ENCODE results near the gene ANK2. TPM values are rescaled to one million over a fixed set of nuclear protein-coding genes. Genes with fewer than 3 reads are reported as not detected.

Gene ANK2
- total RNA-seq, 1 donor from 2014 or later = 77.8 TPM

GRCh38 chr4:113303315-113303714 is 253.9 kb downstream of the ANK2 start:
- H3K36me3 ChIP-seq (ENCODE audit: insufficient read depth, low read length) = no peaks in the 10 kb centered on the region
- no peaks in the 10 kb centered on the region for H4K20me1 ChIP-seq (ENCODE audit: insufficient read depth, low read length)
- FAIRE-seq (no peak), DNase-seq (ENCODE audit: low read depth) (no peak)
- Mint-ChIP-seq H3K27ac (ENCODE audit: unreplicated experiment) (no peak overlapping the region), H3K36me3 (ENCODE audit: low read depth, unreplicated experiment) (no peaks in the 10 kb centered on the region), H3K4me1 (ENCODE audit: low read depth, unreplicated experiment) (peaks cover 5% of the 10 kb centered on the region), H3K27me3 (ENCODE audit: low read depth, unreplicated experiment) (no peaks in the 10 kb centered on the region), H3K9me3 (ENCODE audit: unreplicated experiment) (peaks cover 1% of the 10 kb centered on the region), H3K4me3 (ENCODE audit: unreplicated experiment) (no peak overlapping the region)
- no peaks in the 10 kb centered on the region for H3K9me3 ChIP-seq (ENCODE audit: insufficient read depth, low read depth, low read length)
- H3K27ac ChIP-seq (ENCODE audit: low read depth, low read length) = no peak overlapping the region
- H3K4me2 ChIP-seq (ENCODE audit: low read length) = no peak overlapping the region
- H3K27me3 ChIP-seq (ENCODE audit: insufficient read depth, low read length) = no peaks in the 10 kb centered on the region
- peaks cover 13% of the 10 kb centered on the region for H3K4me1 ChIP-seq (ENCODE audit: insufficient read depth, low read length)
- no peak overlapping the region for H2AFZ ChIP-seq (ENCODE audit: low read depth, low read length)
- TF ChIP-seq CTCF (IDR thresholded peaks at IDR 0.05; ENCODE audit: insufficient read depth, low read depth, low read length) (no peak), EZH2 (IDR thresholded peaks at IDR 0.05; ENCODE audit: insufficient read depth, low read length) (no peak)
- no peaks in the 10 kb centered on the region for H3K79me2 ChIP-seq (ENCODE audit: insufficient read depth, low read length)
- H3K4me3 ChIP-seq (ENCODE audit: insufficient read depth, low read depth, low read length) = no peak overlapping the region
- no peak overlapping the region for H3K9ac ChIP-seq (ENCODE audit: low read length)

- H3K4me1 Mint-ChIP-seq (ENCODE audit: low read depth, unreplicated experiment) = no peaks in the 10 kb centered on the region
- Histone ChIP-seq H4K20me1 (ENCODE audit: insufficient read depth, low read length) (no peaks in the 10 kb centered on the region), H2AFZ (ENCODE audit: low read depth, low read length) (no peak overlapping the region), H3K27me3 (ENCODE audit: insufficient read depth, low read length) (no peaks in the 10 kb centered on the region), H3K27ac (ENCODE audit: low read depth, low read length) (no peak overlapping the region), H3K4me1 (ENCODE audit: insufficient read depth, low read length) (peaks cover 3% of the 10 kb centered on the region), H3K4me2 (ENCODE audit: low read length) (no peak overlapping the region), H3K79me2 (ENCODE audit: insufficient read depth, low read length) (no peaks in the 10 kb centered on the region), H3K4me3 (ENCODE audit: insufficient read depth, low read depth, low read length) (no peak overlapping the region), H3K9ac (ENCODE audit: low read length) (no peak overlapping the region), H3K36me3 (ENCODE audit: insufficient read depth, low read length) (no peaks in the 10 kb centered on the region), H3K9me3 (ENCODE audit: insufficient read depth, low read depth, low read length) (no peaks in the 10 kb centered on the region)
- H3K27ac Mint-ChIP-seq (ENCODE audit: unreplicated experiment) = no peak overlapping the region
- no peaks in the 10 kb centered on the region for H3K9me3 Mint-ChIP-seq (ENCODE audit: unreplicated experiment)
- no peak for TF ChIP-seq CTCF (IDR thresholded peaks at IDR 0.05; ENCODE audit: insufficient read depth, low read depth, low read length)
- no peak for TF ChIP-seq EZH2 (IDR thresholded peaks at IDR 0.05; ENCODE audit: insufficient read depth, low read length)
- DNase-seq (ENCODE audit: low read depth) = no peak
- no peaks in the 10 kb centered on the region for H3K27me3 Mint-ChIP-seq (ENCODE audit: low read depth, unreplicated experiment)
- peaks cover 4% of the 10 kb centered on the region for H3K36me3 Mint-ChIP-seq (ENCODE audit: low read depth, unreplicated experiment)
- no peak for FAIRE-seq
- no peak overlapping the region for H3K4me3 Mint-ChIP-seq (ENCODE audit: unreplicated experiment)
Measured at GRCh38 chr4:113311047-113311446, 261.6 kb downstream of the ANK2 start.

- H3K4me3 ChIP-seq (ENCODE audit: insufficient read depth, low read depth, low read length) = no peak overlapping the region
- no peaks in the 10 kb centered on the region for H3K27me3 ChIP-seq (ENCODE audit: insufficient read depth, low read length)
- no peak for TF ChIP-seq EZH2 (IDR thresholded peaks at IDR 0.05; ENCODE audit: insufficient read depth, low read length)
- TF ChIP-seq CTCF (IDR thresholded peaks at IDR 0.05; ENCODE audit: insufficient read depth, low read depth, low read length) = no peak
- H4K20me1 ChIP-seq (ENCODE audit: insufficient read depth, low read length) = no peaks in the 10 kb centered on the region
- no peaks in the 10 kb centered on the region for H3K4me1 Mint-ChIP-seq (ENCODE audit: low read depth, unreplicated experiment)
- H3K9ac ChIP-seq (ENCODE audit: low read length) = no peak overlapping the region
- no peaks in the 10 kb centered on the region for H3K36me3 ChIP-seq (ENCODE audit: insufficient read depth, low read length)
- H3K27ac Mint-ChIP-seq (ENCODE audit: unreplicated experiment) = no peak overlapping the region
- H3K4me1 ChIP-seq (ENCODE audit: insufficient read depth, low read length) = no peaks in the 10 kb centered on the region
- DNase-seq (ENCODE audit: low read depth) (no peak), FAIRE-seq (no peak)
- no peak overlapping the region for H2AFZ ChIP-seq (ENCODE audit: low read depth, low read length)
- H3K27me3 Mint-ChIP-seq (ENCODE audit: low read depth, unreplicated experiment) = no peaks in the 10 kb centered on the region
- no peaks in the 10 kb centered on the region for H3K9me3 ChIP-seq (ENCODE audit: insufficient read depth, low read depth, low read length)
- no peak overlapping the region for H3K27ac ChIP-seq (ENCODE audit: low read depth, low read length)
- no peak overlapping the region for H3K4me3 Mint-ChIP-seq (ENCODE audit: unreplicated experiment)
- H3K4me2 ChIP-seq (ENCODE audit: low read length) = no peak overlapping the region
- H3K36me3 Mint-ChIP-seq (ENCODE audit: low read depth, unreplicated experiment) = peaks cover 4% of the 10 kb centered on the region
- no peaks in the 10 kb centered on the region for H3K9me3 Mint-ChIP-seq (ENCODE audit: unreplicated experiment)
- no peaks in the 10 kb centered on the region for H3K79me2 ChIP-seq (ENCODE audit: insufficient read depth, low read length)
Measured at GRCh38 chr4:113312529-113312928, 263.1 kb downstream of the ANK2 start.

Data from astrocyte (in vitro differentiated cells and primary cell).